CD1c-positive myeloid dendritic cell (primary cell): ENCODE data around the gene FAM171A2.
"Not testable (repeated sequence)": the region's sequence is repeated elsewhere in the genome, so short reads cannot be mapped to it uniquely, and the experiment has no call there.

ENCODE experiments used
- DNase-seq: peaks from one replicate; pipeline ENCODE4 v3.0.0-alpha.2; 2016; ENCODE audit errors: extremely low spot score

Gene FAM171A2

DNA sequence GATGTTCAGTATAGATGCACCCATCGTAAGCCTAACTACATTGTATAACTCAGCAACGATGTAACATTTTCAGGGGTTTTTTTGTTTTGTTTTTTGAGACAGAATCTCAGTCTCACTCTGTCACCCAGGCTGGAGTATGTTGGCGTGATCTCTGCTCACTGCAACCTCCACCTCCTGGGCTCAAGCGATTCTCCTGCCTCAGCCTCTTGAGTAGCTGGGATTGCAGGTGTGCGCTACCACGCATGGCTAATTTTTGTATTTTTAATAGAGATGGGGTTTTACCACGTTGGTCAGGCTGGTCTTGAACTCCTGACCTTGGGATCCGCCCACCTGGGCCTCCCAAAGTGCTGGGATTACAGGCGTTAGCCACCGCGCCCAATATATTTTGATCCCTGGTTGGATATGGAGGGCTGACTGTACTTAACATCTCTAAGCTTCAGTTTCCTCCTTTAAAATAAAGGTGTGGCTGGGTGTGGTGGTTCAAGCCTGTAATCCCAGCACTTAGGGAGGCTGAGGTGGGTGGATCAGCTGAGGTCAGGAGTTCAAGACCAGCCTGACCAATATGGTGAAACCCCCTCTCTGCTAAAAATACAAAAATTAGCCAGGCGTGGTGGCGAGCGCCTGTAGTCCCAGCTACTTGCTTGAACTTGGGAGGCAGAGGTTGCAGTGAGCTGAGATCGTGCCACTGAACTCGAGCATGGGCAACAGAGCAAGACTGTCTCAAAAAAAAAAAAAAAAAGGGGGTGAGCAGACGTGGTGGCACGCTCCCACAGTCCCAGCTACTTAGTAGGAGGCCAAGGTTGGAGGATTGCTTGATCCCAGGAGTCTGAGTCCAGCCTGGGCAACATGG lies 16.2 kb downstream of the FAM171A2 start:
- DNase-seq: peak; percentile 23

DNA sequence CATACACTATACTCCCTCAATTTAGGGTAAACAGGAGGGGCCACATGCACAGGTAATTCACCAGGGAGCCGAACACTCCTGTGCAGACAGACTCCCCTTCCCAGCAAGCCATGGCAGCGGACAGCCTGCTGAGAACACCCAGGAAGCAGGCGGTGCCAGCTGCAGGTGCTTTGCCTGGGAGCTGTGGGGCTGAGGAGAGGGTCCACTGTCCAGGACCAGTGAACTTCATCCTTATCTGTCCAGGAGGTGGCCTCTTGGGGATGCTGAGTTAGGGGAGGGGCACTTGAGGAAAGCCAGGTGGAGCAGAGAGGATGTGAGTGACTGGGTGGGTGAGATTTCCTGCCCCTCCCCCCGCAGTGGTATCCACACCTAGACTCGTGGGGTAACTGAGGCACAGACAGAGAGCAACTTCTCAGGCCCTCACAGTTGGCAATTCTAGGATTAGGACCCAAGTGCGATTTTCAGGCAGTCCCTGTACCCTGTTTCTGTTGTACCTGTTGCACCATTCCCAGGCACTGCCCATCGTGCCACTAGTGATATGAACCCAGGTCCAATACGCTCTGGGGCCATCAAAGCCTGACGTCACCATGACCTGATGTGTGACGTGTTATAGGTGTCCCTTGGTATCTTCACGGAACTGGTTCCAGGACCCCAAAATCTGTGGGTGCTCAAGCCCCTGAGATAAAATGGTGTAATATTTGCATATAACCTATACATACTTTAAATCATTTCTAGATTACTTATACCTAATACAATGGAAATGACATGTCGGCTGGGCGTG lies 17.4 kb downstream of the FAM171A2 start:
- DNase-seq: no peak

DNA sequence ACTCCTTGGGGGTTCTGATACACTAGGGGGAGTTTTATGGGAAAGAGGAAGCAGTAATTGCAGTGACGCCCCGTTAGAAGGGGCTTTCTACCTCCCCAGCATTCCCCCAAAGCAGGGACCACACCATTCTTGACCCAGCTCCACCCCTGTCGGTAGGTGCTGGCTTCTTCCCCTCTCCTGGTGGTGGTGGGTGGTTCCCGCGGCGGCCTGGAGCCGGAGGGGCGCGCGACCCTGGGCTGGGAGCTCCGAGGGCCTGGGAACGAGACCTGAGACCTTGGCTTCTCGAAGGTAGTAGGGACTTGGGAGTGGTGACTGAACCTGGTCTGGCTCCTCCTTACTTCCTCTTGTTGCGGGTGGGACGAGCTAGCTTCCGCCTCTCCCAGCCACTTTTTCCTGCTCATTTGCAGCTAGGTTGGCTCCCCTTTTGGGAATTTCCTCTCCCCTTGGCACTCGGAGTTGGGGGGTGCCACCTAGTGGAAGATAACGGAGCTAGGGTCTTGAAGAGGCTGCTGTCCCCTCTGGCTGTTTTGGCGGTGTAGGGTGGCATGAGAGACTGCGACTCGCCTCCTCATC lies 18.1 kb downstream of the FAM171A2 start:
- DNase-seq: peak; percentile 70

DNA sequence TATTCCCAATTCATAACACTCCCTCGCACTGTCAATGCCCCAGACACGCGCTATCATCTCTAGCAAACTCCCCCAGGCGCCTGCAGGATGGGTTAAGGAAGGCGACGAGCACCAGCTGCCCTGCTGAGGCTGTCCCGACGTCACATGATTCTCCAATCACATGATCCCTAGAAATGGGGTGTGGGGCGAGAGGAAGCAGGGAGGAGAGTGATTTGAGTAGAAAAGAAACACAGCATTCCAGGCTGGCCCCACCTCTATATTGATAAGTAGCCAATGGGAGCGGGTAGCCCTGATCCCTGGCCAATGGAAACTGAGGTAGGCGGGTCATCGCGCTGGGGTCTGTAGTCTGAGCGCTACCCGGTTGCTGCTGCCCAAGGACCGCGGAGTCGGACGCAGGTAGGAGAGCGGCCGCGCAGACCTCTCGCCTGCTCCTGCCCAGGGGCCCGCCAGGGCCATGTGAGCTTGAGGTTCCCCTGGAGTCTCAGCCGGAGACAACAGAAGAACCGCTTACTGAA lies 18.7 kb downstream of the FAM171A2 start, which contains the start of gene GRN:
GRN (plus strand) TSS at position 364 of the 515 bp plus-strand sequence. CDS start 3,863 bp downstream, outside the sequence.
- peak; percentile 92 for DNase-seq

DNA sequence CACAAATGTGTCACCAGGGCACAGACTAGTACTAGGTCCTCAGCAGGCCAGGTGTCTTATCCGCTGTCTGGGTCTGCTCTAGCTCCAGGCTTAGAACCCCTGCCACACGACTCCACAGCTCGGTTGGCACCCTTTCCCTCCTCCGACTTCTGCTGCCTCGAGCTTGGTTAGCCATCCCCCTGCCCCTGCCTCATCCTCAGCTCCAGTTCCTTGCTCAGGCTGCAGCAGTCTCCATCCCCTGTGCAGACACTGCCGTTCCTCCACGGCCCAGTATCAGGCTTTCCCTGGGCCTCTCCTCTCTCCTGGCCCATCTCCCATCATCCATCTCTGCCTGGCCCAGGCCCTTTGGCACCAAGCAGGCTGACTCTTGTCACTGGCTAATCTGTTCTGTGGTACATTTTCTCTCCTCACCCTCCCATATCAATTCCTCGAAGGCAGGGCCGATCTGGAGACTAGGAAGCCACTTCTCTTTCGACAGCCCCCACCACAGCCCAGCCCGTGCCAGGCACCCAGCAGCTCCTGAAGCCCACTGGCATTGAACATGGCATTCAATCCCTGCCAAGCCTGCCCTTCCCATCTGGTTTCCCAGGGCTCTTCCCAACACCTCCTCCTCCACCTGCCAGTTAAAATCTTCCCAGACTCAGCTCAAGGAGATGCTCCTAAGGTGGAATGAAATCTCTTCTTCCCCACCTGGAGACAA lies 20.0 kb downstream of the FAM171A2 start:
- DNase-seq: no peak

DNA sequence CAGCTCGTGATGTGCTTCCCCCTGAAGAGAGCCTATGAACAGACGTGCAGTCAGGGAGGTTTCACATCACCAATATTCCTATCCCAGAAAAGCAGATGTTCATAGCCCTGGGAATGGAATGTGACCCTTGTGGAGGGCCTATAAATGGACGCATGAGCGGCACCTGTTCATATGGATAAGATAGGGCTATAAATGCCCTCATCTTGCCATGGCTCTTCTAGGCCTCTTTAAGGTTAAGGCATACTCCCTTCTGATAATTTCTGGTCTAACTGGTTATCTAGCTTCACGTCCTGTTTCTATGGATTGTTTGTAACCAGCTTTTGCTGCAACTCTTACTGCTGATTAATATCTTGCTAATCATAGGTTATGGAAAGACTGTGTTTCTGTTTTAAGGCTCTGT lies 23.1 kb downstream of the FAM171A2 start:
- DNase-seq: not testable (repeated sequence)

DNA sequence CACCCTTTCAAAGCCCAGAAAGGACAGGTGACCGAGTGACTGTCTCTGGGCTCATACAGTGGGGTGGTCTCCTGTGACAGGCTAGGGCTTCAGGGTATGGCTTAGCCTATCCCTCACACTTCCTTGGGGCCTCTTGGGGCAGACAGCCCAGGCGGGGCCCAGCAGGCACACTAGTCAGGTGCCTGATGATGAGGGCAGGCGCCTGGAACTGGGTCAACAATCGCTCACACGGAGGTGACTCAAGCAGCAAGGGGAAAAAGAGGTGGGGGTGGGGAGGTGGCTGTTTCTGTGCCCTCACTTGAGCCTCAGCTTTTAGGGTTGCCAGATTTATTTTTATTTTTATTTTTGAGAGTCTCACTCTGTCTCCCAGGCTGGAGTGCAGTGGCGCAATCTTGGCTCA lies 25.0 kb downstream of the FAM171A2 start:
- peak; percentile 36 for DNase-seq

DNA sequence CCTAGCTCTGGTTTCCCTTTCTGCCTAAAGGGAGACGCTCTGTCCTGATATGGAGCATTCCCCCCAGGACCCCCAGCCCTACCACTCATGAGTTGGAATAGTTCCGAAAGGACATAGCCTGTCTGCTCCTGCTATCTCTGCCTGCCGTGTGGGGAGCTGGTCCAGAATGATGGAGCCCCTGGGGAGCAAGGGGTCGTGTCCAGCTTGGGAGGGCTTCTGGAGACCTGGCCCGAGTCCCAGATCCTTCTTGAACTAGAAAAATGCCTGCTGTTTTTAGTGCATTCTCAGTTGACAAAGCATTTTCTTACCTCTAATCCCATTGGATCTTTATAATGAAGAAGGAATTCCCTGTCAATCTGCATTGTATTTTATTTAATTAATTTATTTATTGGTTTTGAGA lies 27.7 kb downstream of the FAM171A2 start:
- DNase-seq: no peak

DNA sequence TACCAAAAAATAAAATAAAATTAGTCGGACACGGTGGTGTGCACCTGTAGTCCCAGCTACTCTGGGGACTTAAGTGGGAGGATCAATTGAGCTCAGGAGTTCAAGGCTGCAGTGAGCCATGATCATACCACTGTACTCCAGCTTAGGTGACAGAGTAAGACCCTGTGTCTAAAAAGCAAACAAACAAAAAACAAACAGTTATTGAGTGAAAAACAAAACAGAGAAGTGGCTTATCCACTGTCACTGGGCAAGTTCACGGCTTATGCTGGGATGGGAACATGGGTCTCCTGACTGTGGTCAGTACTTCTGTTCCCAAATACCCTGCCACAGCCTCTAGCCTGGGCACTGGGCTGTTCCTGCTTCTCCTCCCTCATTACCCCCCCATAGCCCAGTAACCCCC lies 28.1 kb downstream of the FAM171A2 start:
- peak; percentile 40 for DNase-seq

DNA sequence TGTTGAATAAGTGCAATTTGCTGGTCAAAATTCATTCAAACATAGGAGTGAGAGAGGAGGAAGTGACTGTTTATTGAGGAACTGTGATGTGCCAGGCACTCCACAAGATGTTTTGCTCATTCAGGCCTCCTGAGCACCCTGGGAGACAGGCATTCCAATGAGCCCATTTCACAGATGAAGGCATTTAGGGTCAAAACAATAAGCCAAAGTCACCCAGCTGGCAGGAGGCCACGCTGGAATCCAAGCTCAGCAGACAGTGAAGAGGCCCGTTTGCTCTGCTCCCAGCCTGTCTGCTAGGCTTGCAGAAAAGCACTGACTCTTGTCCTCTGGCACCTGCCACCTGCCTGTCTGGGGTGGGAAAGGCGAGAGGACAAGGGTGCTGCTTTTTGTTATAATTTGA lies 28.9 kb downstream of the FAM171A2 start:
- peak; percentile 52 for DNase-seq

DNA sequence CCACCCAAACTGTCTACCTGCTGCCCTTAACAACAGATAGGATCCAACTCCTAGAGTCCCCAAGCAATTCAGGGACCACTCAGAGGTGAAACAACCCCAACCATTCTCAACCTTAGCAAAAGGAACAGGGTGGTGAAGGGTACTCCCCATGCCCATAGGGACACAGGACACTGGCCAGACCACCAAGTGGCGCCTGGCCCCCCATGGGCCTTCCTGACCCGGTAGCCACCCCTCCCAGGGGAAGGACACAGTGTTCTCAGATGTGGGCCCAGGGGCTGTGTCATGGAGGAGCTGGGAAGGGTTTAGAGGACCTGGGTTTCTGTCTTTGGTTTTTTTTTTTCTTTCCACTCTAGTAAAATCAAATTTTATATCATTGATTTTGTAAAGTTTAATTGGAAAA lies 29.3 kb downstream of the FAM171A2 start:
- no peak for DNase-seq

DNA sequence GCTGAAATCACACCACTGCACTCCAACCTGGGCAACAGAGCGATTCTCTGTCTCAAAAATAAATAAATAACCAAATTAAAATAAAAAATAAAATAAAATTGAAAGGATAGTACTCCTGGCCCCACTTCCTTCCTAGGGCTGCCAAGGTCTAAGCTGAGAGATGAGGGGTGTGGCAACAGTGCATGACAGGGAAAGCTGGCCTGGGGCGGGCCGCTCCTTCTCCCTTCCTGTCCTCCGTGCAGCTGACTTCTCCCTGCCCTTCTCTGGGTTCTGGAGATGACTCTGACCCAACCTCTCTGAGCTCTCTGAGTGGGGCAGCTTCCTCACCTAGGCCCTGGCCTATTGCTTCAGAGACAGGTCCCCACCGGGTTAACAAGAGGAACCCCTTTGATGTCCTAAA lies 30.3 kb downstream of the FAM171A2 start:
- peak; percentile 78 for DNase-seq

DNA sequence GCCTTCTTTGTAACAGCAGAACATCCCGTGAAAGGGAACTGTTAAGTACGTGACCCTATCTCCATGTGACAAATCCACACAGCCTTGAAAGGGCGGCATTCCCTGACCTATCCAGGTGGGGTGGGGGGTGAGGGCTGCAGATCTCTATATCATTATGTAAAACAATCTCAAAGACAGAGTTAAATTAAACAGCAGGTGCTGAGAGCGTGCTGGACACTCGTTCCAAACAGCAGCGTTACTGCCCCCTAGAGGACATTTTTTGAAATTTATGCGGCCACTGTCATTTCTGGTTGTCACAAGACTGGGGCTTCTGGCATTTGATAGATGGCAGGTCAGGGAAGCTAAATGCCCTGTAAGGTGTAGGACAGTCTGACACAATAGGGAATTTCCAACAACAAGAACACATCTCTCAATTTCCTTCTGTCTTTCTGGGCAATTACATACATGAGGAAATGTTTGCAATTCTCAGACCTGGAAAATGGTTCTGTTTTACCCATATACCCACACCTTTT lies 32.3 kb downstream of the FAM171A2 start:
- DNase-seq: peak; percentile 94

DNA sequence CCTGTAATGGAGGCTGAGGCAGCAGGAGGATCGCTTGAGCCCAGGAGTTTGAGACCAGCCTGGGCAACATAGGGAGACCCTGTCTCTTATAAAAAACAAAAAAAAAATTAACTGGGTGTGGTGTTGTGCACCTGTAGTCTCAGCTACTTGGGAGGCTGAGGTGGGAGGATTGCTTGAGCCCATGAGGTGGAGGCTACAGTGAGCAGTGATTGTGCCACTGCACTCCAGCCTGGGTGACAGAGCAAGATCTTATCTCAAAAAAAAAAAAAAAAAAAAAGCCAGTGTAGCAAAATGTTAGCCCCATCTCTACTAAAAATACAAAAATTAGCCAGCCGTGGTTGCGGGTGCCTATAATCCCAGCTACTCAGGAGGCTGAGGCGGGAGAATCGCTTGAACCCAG lies 33.4 kb downstream of the FAM171A2 start:
- DNase-seq: not testable (repeated sequence)

DNA sequence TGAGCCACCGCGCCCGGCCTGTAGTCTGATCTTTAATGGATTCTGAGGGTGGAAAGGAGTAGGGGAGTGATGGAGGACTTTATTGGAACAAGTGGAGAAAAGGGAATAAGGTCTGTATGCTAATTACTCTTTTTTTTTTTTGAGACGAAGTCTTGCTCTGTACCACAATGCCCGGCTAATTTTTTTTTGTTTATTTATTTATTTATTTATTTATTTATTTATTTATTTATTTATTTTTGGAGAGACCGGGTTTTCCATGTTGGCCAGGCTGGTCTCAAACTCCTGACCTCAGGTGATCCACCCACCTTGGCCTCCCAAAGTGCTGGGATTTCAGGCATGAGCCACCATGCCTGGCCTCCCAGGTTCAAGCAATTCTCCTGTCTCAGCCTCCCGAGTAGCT lies 34.1 kb downstream of the FAM171A2 start:
- DNase-seq: not testable (repeated sequence)

DNA sequence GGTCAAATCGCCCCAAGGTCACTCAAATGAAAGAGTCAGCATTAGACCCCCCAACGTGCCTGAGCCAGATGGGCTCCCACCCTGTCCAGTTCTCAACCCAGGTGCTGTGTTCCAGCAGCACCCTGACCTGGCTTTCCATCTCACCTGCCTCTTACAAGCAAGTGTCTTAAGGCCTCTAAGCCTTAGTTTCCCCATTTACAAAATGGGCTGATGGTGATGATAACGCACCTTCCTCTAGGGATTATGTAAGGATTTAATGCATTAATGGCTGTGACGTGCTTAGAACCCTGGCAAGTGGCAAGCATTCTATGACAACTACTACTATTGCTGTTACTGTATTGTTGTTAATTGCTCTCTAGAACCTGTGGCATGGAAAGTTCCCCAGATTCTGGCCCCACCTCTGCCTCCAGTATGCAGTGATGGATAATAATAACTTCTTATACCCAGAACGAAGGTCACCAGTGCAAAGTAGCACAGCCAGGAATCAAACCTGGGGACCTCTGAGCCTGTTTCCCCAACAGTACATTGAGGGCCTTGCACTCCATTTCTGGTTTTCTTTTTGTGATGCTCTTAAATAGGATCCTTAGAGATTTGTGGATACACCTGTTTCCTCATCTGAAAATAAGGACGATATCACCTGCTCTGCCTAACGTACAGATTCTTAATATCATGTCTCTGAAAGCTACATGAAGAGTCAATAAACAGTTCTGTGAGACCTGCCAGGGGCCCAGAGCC lies 35.8 kb downstream of the FAM171A2 start:
- no peak for DNase-seq

DNA sequence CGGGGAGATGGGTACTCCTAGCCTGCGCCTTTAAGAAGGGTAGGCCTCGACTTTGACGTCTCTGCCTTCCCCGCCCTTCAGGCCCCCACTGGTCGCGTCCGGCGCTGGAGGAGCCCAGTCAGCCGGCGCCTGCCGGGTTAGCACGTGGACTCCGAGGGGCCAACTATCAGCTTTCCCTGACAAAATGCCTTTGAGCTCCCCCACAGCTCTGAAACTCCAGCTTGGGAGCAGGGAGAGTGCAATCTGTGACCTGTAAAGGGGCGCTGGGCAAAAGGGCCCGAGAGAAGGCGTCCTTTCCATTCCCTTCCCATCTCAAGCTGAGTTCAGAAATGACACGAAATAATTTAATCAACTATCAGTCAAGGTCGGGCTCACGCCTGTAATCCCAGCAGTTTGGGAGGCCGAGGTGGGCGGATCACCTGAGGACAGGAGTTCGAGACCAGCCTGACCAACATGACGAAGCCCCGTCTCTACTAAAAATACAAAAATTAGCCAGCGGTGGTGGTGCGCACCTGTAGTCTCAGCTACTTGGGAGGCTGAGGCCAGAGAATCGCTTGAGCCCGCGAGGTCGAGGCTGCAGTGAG lies 36.7 kb downstream of the FAM171A2 start:
- peak; percentile 97 for DNase-seq

DNA sequence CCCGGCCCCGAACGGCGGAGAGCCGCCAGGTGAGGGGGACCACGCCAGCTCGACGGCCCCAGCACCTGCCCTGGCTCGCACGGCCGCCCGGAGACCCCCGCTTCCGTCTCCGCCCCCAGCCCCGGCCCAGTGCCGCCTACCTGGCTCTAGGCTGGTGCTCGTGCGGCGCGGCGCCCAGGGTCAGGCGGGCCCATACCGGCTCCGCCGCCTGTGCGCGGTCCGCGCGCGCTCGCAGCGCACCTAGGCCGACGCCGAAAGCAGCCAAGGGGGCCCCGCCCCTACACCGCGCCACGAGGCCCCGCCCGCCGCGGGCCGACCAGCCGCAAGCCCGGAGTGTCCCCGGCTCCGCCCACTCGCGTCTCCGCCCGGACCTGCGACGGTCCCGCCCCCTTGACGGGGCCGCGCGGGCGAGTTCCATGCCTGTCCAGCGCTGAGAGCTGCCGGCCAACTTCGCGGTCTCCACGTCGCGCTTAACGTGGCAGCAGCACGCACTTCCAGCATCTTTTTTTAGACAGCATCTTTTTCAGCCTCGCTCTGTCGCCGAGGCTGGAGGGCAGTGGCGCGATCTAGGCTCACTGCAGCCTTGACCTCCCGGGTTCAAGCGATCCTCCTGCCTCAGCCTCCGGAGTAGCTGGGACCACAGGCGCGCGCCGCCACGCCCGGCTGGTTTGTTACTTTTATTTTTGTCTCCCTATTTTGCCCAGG lies 38.9 kb downstream of the FAM171A2 start, which contains the start of gene SLC25A39:
SLC25A39 (minus strand) TSS at position 253 of the 705 bp plus-strand sequence. CDS start 1,261 bp downstream, outside the sequence.
- DNase-seq: peak; percentile 98

DNA sequence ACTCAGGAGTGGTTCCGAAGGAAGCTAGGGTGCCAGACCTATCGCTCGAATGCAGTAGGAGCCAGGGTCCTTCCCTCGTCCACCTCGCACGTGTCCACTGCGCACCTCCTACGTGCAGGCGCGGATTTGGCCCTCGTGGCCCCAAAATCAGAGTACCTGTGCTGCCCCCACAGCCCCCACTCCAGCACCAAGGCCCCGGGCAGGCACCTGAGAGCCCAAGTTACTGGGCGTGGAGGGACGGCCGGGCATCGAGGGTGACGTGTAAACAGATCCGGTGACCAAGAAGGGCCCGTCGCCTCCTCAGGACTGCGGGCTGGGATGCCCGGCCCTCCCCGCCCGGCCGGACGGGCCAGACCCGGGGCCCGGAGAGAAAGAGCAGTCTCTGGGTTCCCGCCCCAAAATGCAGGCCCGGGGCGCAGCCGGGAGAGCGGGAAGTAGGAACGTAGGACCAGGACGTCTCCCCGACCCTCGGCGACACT lies 39.5 kb downstream of the FAM171A2 start:
- DNase-seq: no peak
